Activated T-helper 9 cell treated with anti-CD3 and anti-CD28 coated beads, Interleukin-2, amount 50 U/mL, for 16 hours (primary cell): ENCODE measurements around the gene SH2D1B.
"Not testable (repeated sequence)": the region's sequence is repeated elsewhere in the genome, so short reads cannot be mapped to it uniquely, and the experiment has no call there.

Experiments
- DNase-seq: peaks from one replicate; pipeline ENCODE4 v3.0.0-alpha.2; 2020; ENCODE audit warnings: low read depth

Gene SH2D1B

GRCh38 chr1:162412002-162412401 is at the start of gene SH2D1B:
Gene SH2D1B, minus strand, starts transcription at chr1:162412136. Its CDS starts 120 bp downstream, at chr1:162412016.
- DNase-seq, result no peak

- DNase-seq, result no peak
Measured at GRCh38 chr1:162458236-162458635, 46.3 kb upstream of the SH2D1B start.

GRCh38 chr1:162456323-162456722 is 44.4 kb upstream of the SH2D1B start:
- DNase-seq, result no peak

GRCh38 chr1:162454361-162454760 is 42.4 kb upstream of the SH2D1B start:
- DNase-seq, result not testable (repeated sequence)

GRCh38 chr1:162446946-162447345 is 35.0 kb upstream of the SH2D1B start:
- no peak for DNase-seq

GRCh38 chr1:162444903-162445302 is 33.0 kb upstream of the SH2D1B start:
- DNase-seq, result no peak

GRCh38 chr1:162432977-162433713 is 21.2 kb upstream of the SH2D1B start:
- DNase-seq, result not testable (repeated sequence)

GRCh38 chr1:162430583-162430982 is 18.6 kb upstream of the SH2D1B start:
- DNase-seq, result no peak

- DNase-seq, result no peak
Measured at GRCh38 chr1:162422662-162423375, 10.9 kb upstream of the SH2D1B start.

GRCh38 chr1:162421258-162422164 is 9.6 kb upstream of the SH2D1B start:
- no peak for DNase-seq

GRCh38 chr1:162420120-162420519 is 8.2 kb upstream of the SH2D1B start:
- DNase-seq, result no peak

- DNase-seq, result not testable (repeated sequence)
Measured at GRCh38 chr1:162419450-162419931, 7.6 kb upstream of the SH2D1B start.

GRCh38 chr1:162418584-162418983 is 6.6 kb upstream of the SH2D1B start:
- not testable (repeated sequence) for DNase-seq

- DNase-seq, result no peak
Measured at GRCh38 chr1:162417650-162418049, 5.7 kb upstream of the SH2D1B start.

GRCh38 chr1:162416909-162417308 is 5.0 kb upstream of the SH2D1B start:
- DNase-seq, result no peak

GRCh38 chr1:162416215-162416614 is 4.3 kb upstream of the SH2D1B start:
- no peak for DNase-seq

GRCh38 chr1:162407539-162407938 is 4.4 kb downstream of the SH2D1B start:
- DNase-seq, result no peak

- DNase-seq, result no peak
Measured at GRCh38 chr1:162406811-162407210, 5.1 kb downstream of the SH2D1B start.

GRCh38 chr1:162405800-162406199 is 6.1 kb downstream of the SH2D1B start:
- no peak for DNase-seq

GRCh38 chr1:162404550-162405160 is 7.3 kb downstream of the SH2D1B start:
- DNase-seq, result no peak

GRCh38 chr1:162400790-162401355 is 11.1 kb downstream of the SH2D1B start:
- no peak for DNase-seq
